MM.1S (cell line): ENCODE data around the gene ZDHHC8.
"Not testable (repeated sequence)": the region's sequence is repeated elsewhere in the genome, so short reads cannot be mapped to it uniquely, and the experiment has no call there.

Experiments used
- CTCF ChIP-seq: fragments of 300-600 bp; sonication (generic); IDR thresholded peaks from 2 replicates; pipeline ENCODE4 v1.5.1; 2016; ENCODE audit warnings: antibody characterized with exemption, low read length, mixed read lengths
- EZH2 ChIP-seq: fragments of 300-600 bp; sonication (generic); optimal IDR thresholded peaks from 2 replicates; pipeline ENCODE3; 2017; ENCODE audit warnings: low read depth, mild to moderate bottlenecking, antibody characterized with exemption, low read length, mixed read lengths
- EZH2phosphoT487 ChIP-seq: fragments of 300-600 bp; sonication (generic); IDR thresholded peaks from 2 replicates; pipeline ENCODE4 v1.6.1; 2018; ENCODE audit warnings: antibody characterized with exemption, low read length

GRCh38 chr22:20159531-20159930 lies 27.9 kb downstream of the ZDHHC8 start:
- not testable (repeated sequence) for TF ChIP-seq CTCF, EZH2, EZH2phosphoT487
